IMR-90 (cell line): ENCODE measurements around the gene FOSL1. TPM values are rescaled to one million over a fixed set of nuclear protein-coding genes. Genes with fewer than 3 reads are reported as not detected.
A peak's percentile ranks its signal among the peaks of the same experiment; 100 is the strongest.

Source experiments
- ATAC-seq: fragments of 200-7000 bp; cut with Tn5 transposase; 2 replicates; pipeline ENCODE4 v1.9.1; 2020; ENCODE audit warnings: low read depth, mild to moderate bottlenecking, moderate library complexity
- BruUV-seq: library from RNA; stranded (reverse); fragments of 400-500 nt; replicated peaks from 2 replicates; lab custom pipeline; 2021; lab: Mats Ljungman, UMichigan
- CTCF ChIA-PET: fragments of 300-600 bp; formaldehyde crosslinking; extraction: SDS; loops from one replicate; lab custom pipeline; 2021; ENCODE audit warnings: antibody characterized with exemption; lab: Yijun Ruan, JAX
- POLR2A ChIA-PET: fragments of 300-600 bp; sonication (Branson Sonifier 250); formaldehyde crosslinking; loops from one replicate; lab custom pipeline; 2022; ENCODE audit warnings: antibody characterized with exemption; ENCODE audit not compliant: unreplicated experiment; lab: Charles Lee
- DNase-seq: peaks from one replicate; pipeline ENCODE4 v3.0.0; 2013
- H2AFZ ChIP-seq: replicated peaks from 2 replicates; pipeline ENCODE3; 2013; ENCODE audit warnings: low read length, mild to moderate bottlenecking; ENCODE audit not compliant: poor library complexity
- H2AK5ac ChIP-seq: 2 replicates; pipeline ENCODE4 v1.6.1; 2013; ENCODE audit warnings: low read depth, low read length, inconsistent platforms
- H2AK9ac ChIP-seq: replicated peaks from 2 replicates; pipeline ENCODE3; 2013; ENCODE audit warnings: mild to moderate bottlenecking, low read depth, low read length, moderate library complexity; ENCODE audit not compliant: poor library complexity
- H2BK120ac ChIP-seq: 2 replicates; pipeline ENCODE4 v1.6.1; 2013; ENCODE audit warnings: low read depth, low read length, inconsistent platforms
- H2BK15ac ChIP-seq: 3 replicates; pipeline ENCODE4 v1.6.1; 2013; ENCODE audit warnings: low read depth, low read length, inconsistent platforms
- H2BK20ac ChIP-seq: 2 replicates; pipeline ENCODE4 v1.6.1; 2013; ENCODE audit warnings: low read depth, mild to moderate bottlenecking, inconsistent platforms, low read length, moderate library complexity
- H2BK5ac ChIP-seq: 2 replicates; pipeline ENCODE4 v1.6.1; 2013; ENCODE audit warnings: mild to moderate bottlenecking, low read depth, low read length, inconsistent platforms; ENCODE audit not compliant: poor library complexity, severe bottlenecking
- H3K14ac ChIP-seq: replicated peaks from 2 replicates; pipeline ENCODE4 v1.6.1; 2013; ENCODE audit warnings: low read depth, low read length, inconsistent platforms
- H3K18ac ChIP-seq: 2 replicates; pipeline ENCODE4 v1.6.1; 2013; ENCODE audit warnings: low read depth, low read length, control low read depth
- H3K23ac ChIP-seq: 2 replicates; pipeline ENCODE4 v1.6.1; 2013; ENCODE audit warnings: low read depth, low read length, inconsistent platforms
- H3K27ac ChIP-seq: 2 replicates; pipeline ENCODE4 v1.5.1; 2013; ENCODE audit warnings: mild to moderate bottlenecking, control low read depth, low read length; ENCODE audit not compliant: insufficient read depth
- H3K27me3 ChIP-seq: 2 replicates; pipeline ENCODE4 v1.6.1; 2013; ENCODE audit warnings: low read length; ENCODE audit not compliant: control insufficient read depth, insufficient read depth
- H3K36me3 ChIP-seq: 2 replicates; pipeline ENCODE4 v1.6.1; 2013; ENCODE audit warnings: low read length, mixed read lengths; ENCODE audit not compliant: control insufficient read depth, insufficient read depth
- H3K4ac ChIP-seq: 2 replicates; pipeline ENCODE4 v1.6.1; 2013; ENCODE audit warnings: low read depth, low read length, inconsistent platforms
- H3K4me1 ChIP-seq: 2 replicates; pipeline ENCODE4 v1.6.1; 2013; ENCODE audit warnings: low read length, mixed read lengths; ENCODE audit not compliant: control insufficient read depth, insufficient read depth
- H3K4me2 ChIP-seq: 2 replicates; pipeline ENCODE4 v1.6.1; 2013; ENCODE audit warnings: low read depth, mild to moderate bottlenecking, control low read depth, low read length, moderate library complexity
- H3K4me3 ChIP-seq: 2 replicates; pipeline ENCODE4 v1.5.1; 2013; ENCODE audit warnings: low read depth, mild to moderate bottlenecking, control low read depth, low read length, moderate library complexity; ENCODE audit not compliant: insufficient read depth
- H3K56ac ChIP-seq: 2 replicates; pipeline ENCODE4 v1.6.1; 2013; ENCODE audit warnings: low read length, inconsistent platforms; ENCODE audit not compliant: insufficient read depth; ENCODE audit errors: extremely low read depth
- H3K79me1 ChIP-seq, 2 experiments: 2 replicates each; pipeline ENCODE4 v1.6.1; 2013; ENCODE audit warnings: low read length in 2 of 2, inconsistent platforms in 1 of 2, low read depth in 1 of 2
- H3K9ac ChIP-seq: 2 replicates; pipeline ENCODE4 v1.6.1; 2013; ENCODE audit warnings: low read depth, low read length, control low read depth
- H3K9me1 ChIP-seq: 2 replicates; pipeline ENCODE4 v1.6.1; 2013; ENCODE audit warnings: low read length, inconsistent platforms; ENCODE audit not compliant: insufficient read depth
- H3K9me3 ChIP-seq: 2 replicates; pipeline ENCODE4 v1.6.1; 2013; ENCODE audit warnings: low read length; ENCODE audit not compliant: control insufficient read depth, insufficient read depth
- H4K20me1 ChIP-seq: 2 replicates; pipeline ENCODE4 v1.6.1; 2013; ENCODE audit warnings: low read length, inconsistent platforms; ENCODE audit not compliant: insufficient read depth
- H4K5ac ChIP-seq: 2 replicates; pipeline ENCODE4 v1.6.1; 2013; ENCODE audit warnings: mild to moderate bottlenecking, low read depth, low read length, control low read depth
- H4K8ac ChIP-seq, 2 experiments: 2 replicates each; pipeline ENCODE4 v1.6.1; 2013; ENCODE audit warnings: low read depth in 2 of 2, low read length in 2 of 2, control low read depth in 1 of 2, inconsistent platforms in 1 of 2
- H4K91ac ChIP-seq: 2 replicates; pipeline ENCODE4 v1.6.1; 2013; ENCODE audit warnings: low read depth, low read length, inconsistent platforms; ENCODE audit not compliant: insufficient read depth
- BHLHE40 ChIP-seq: fragments of 150-350 bp; IDR thresholded peaks from 2 replicates; pipeline ENCODE4 v1.6.1; 2016; ENCODE audit warnings: mild to moderate bottlenecking, low read depth, low read length
- CEBPB ChIP-seq: IDR thresholded peaks from 2 replicates; pipeline ENCODE4 v1.6.1; 2012; ENCODE audit warnings: low read depth, low read length, improper control_type of control experiment
- CHD1 ChIP-seq: IDR thresholded peaks from 2 replicates; pipeline ENCODE4 v1.6.1; 2012; ENCODE audit warnings: low read depth, low read length, improper control_type of control experiment
- CTCF ChIP-seq: conservative IDR thresholded peaks from 2 replicates; pipeline ENCODE4 v1.5.1; 2012; ENCODE audit warnings: mild to moderate bottlenecking, low read depth, low read length, improper control_type of control experiment
- ELK1 ChIP-seq: fragments of 150-350 bp; IDR thresholded peaks from 2 replicates; pipeline ENCODE4 v1.6.1; 2016; ENCODE audit warnings: low read depth, mild to moderate bottlenecking, low read length, moderate library complexity, borderline replicate concordance
- FOS ChIP-seq: fragments of 150-350 bp; IDR thresholded peaks from 2 replicates; pipeline ENCODE4 v1.6.1; 2016; ENCODE audit warnings: low read depth, low read length
- MAFK ChIP-seq: IDR thresholded peaks from 2 replicates; pipeline ENCODE4 v1.6.1; 2012; ENCODE audit warnings: low read depth, low read length, improper control_type of control experiment
- MAZ ChIP-seq: IDR thresholded peaks from 2 replicates; pipeline ENCODE4 v1.6.1; 2012; ENCODE audit warnings: low read depth, mild to moderate bottlenecking, low read length, improper control_type of control experiment, moderate library complexity, borderline replicate concordance
- MXI1 ChIP-seq: IDR thresholded peaks from 2 replicates; pipeline ENCODE4 v1.6.1; 2012; ENCODE audit warnings: low read depth, mild to moderate bottlenecking, low read length, moderate library complexity, borderline replicate concordance
- NFE2L2 ChIP-seq: fragments of 150-350 bp; IDR thresholded peaks from 2 replicates; pipeline ENCODE4 v1.6.1; 2016; ENCODE audit warnings: low read depth, mild to moderate bottlenecking, low read length
- POLR2A ChIP-seq: IDR thresholded peaks from 2 replicates; pipeline ENCODE4 v1.6.1; 2012; ENCODE audit warnings: mild to moderate bottlenecking, low read depth, low read length
- RAD21 ChIP-seq: IDR thresholded peaks from 2 replicates; pipeline ENCODE4 v1.6.1; 2012; ENCODE audit warnings: low read length, improper control_type of control experiment
- RCOR1 ChIP-seq: IDR thresholded peaks from 2 replicates; pipeline ENCODE4 v1.6.1; 2012; ENCODE audit warnings: mild to moderate bottlenecking, low read length, improper control_type of control experiment; ENCODE audit not compliant: insufficient replicate concordance
- RFX5 ChIP-seq: IDR thresholded peaks from 2 replicates; pipeline ENCODE4 v1.8.0; 2012; ENCODE audit warnings: low read depth, mild to moderate bottlenecking, low read length, moderate library complexity
- USF2 ChIP-seq: fragments of 150-350 bp; IDR thresholded peaks from 2 replicates; pipeline ENCODE4 v1.6.1; 2017; ENCODE audit warnings: mild to moderate bottlenecking, antibody characterized with exemption, low read length, low read depth
- WGBS, 2 experiments: methylation state at CpG; one replicate each; pipeline versions ENCODE4 v1.1.5 to v1.1.7; 2013; ENCODE audit warnings: missing lambda C conversion rate in 2 of 2; ENCODE audit not compliant: insufficient read length in 1 of 2; ENCODE audit errors: extremely low coverage in 2 of 2; 5-methylcytosine and 5-hydroxymethylcytosine counted together
- dilution Hi-C: fragments of 300-500 bp; cut with HindIII; formaldehyde crosslinking; loops from one replicate; pipeline ENCODE4 v1.14.3; 2018; ENCODE audit warnings: low sequenced_read_pairs; ENCODE audit not compliant: unreplicated experiment
- in situ Hi-C: fragments of 300-500 bp; cut with MboI; formaldehyde crosslinking; loops from 3 replicates; pipeline ENCODE4 v1.14.3; 2019; ENCODE audit warnings: low sequenced_read_pairs, inconsistent platforms, mixed read lengths
- intact Hi-C: fragments of 100-400 bp; cut with micrococcal nuclease; formaldehyde crosslinking; loops from 2 replicates; pipeline ENCODE4 v1.10.0; 2022
- polyA plus RNA-seq, 3 experiments: library from polyadenylated mRNA; depleted of rRNA; stranded (reverse); fragments of >200 nt; gene quantifications; 2 replicates each; pipeline ENCODE4 v1.2.3, GENCODE V29; 2012; ENCODE audit warnings: low replicate concordance in 1 of 3
- total RNA-seq: library from RNA; depleted of rRNA; stranded (reverse); fragments of >200 nt; gene quantifications from 2 replicates; pipeline ENCODE4 v1.2.3, GENCODE V29; 2012

Gene FOSL1
- total and polyA plus RNA-seq, 2 of the 4 experiments (the other 2 are of a cell fraction) = 17.2 to 107 TPM

GRCh38 chr11:65934014-65934413, 33.8 kb upstream of the FOSL1 start:
- BruUV-seq = no TSS peak
- H3K56ac ChIP-seq = no peak overlapping the region
- H2AK5ac ChIP-seq = no peak overlapping the region
- no peak overlapping the region for H3K23ac ChIP-seq
- H4K5ac ChIP-seq = no peak overlapping the region; the same call in 1 of the 2 replicates
- no peaks in the 10 kb centered on the region for H3K9me3 ChIP-seq
- H3K4ac ChIP-seq = no peak overlapping the region
- no peak overlapping the region for H4K8ac ChIP-seq
- H3K4me1 ChIP-seq = peaks cover 4% of the 10 kb centered on the region; the same call in 1 of the 2 replicates
- no peaks in the 10 kb centered on the region for H3K79me1 ChIP-seq
- H3K9me1 ChIP-seq = no peaks in the 10 kb centered on the region
- no peak overlapping the region for H3K27ac ChIP-seq
- no peak overlapping the region for H3K14ac ChIP-seq
- no peaks in the 10 kb centered on the region for H4K20me1 ChIP-seq
- DNase-seq = peak; percentile 63
- peak; percentile 61 for ATAC-seq
- no peak overlapping the region for H3K9ac ChIP-seq
- ChIA-PET POLR2A (interaction anchor here (0.6 kb wide), 1 partner anchor 33 kb away, joined by 3 read pairs; no protein-coding TSS in a partner anchor), CTCF (no interaction called here)
- H3K4me2 ChIP-seq = no peak overlapping the region
- no peak overlapping the region for H2BK5ac ChIP-seq
- dilution Hi-C loops = no loop called here
- H4K91ac ChIP-seq = no peak overlapping the region
- no peaks in the 10 kb centered on the region for H3K27me3 ChIP-seq
- no peak overlapping the region for H3K4me3 ChIP-seq
- in situ Hi-C loops = no loop called here
- H3K36me3 ChIP-seq = no peaks in the 10 kb centered on the region
- H2BK20ac ChIP-seq = no peak overlapping the region
- TF ChIP-seq RCOR1 (no peak), NFE2L2 (no peak), MAFK (no peak), POLR2A (no peak), MAZ (no peak), CHD1 (no peak), BHLHE40 (no peak), MXI1 (no peak), ELK1 (no peak), RFX5 (no peak), RAD21 (no peak), CEBPB (no peak), FOS (no peak), USF2 (no peak), CTCF (no peak)
- H2AK9ac ChIP-seq = no peak overlapping the region
- WGBS, 2 experiments = no CpG with 5 or more reads among the region's 4 CpGs
- no peak overlapping the region for H2AFZ ChIP-seq
- H2BK120ac ChIP-seq = no peak overlapping the region
- H2BK15ac ChIP-seq = no peak overlapping the region
- intact Hi-C loops = no loop called here
- H3K18ac ChIP-seq = no peak overlapping the region
